ENCODE measurements around the gene ITPRID2. TPM values are rescaled to one million over a fixed set of nuclear protein-coding genes. Genes with fewer than 3 reads are reported as not detected.

The ITPRID2 gene
- total and polyA plus RNA-seq, 2 of the 13 experiments (the other 11 are each of a cell fraction or from before 2014, with no cell fraction given) = 44.8 to 62.3 TPM

DNA sequence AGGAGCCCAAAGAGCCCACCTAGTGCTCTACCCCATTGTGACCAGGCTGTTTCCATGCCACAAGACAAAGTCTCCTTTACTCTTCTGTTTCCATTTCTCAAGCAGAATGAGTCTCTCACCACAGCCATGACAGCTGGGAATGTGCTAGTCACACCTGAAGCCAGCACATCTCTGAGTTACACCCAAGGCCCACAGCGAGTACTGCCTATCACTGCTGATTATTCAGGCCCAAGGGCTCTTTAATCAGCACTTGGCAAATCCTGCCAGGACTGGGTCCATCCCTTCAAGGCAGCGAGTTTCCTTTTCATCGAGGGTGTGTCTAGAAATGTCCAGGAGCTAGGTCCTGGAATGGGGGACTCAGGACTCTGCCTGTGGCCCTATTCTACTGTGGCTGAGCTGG lies 79.5 kb downstream of the ITPRID2 start:
- no peaks in the 10 kb centered on the region for H3K9me3 ChIP-seq (ENCODE audit: low read length)
- CTCF ChIA-PET (ENCODE audit: low intra/inter-chr PET ratio, low total read pairs) = no interaction called here
- no TSS peak for BruUV-seq (replicated peaks)
- H4K20me1 ChIP-seq (ENCODE audit: insufficient read depth, low read length) = no peaks in the 10 kb centered on the region
- 53% methylated on average over 3 of the region's 3 CpGs for WGBS (ENCODE audit: low lambda C conversion rate)
- no peaks in the 10 kb centered on the region for H3K36me3 ChIP-seq (replicated peaks in 1 of 2; ENCODE audit: control insufficient read depth in 1 of 2, insufficient read depth in 2 of 2, low read length in 2 of 2)
- ATAC-seq = no peak; the same call in 2 of the 3 replicates
- no peak overlapping the region for H3K9ac ChIP-seq (ENCODE audit: insufficient read depth, low read depth, low read length)
- no peak overlapping the region for H3K27ac ChIP-seq (ENCODE audit: extremely low read length, insufficient read depth, low read length)
- FAIRE-seq = no peak
- TF ChIP-seq CC2D1A (CRISPR knock-in tag; IDR thresholded peaks at IDR 0.05) = no peak
- no peak overlapping the region for H3K4me2 ChIP-seq (ENCODE audit: low read depth, low read length)
- no peak overlapping the region for H3K4me3 ChIP-seq (replicated peaks in 1 of 3; ENCODE audit: insufficient read depth in 1 of 3, low read depth in 2 of 3, low read length in 3 of 3)
- H3K27me3 ChIP-seq (ENCODE audit: control insufficient read depth in 1 of 2, insufficient read depth in 2 of 2, low read length in 2 of 2) = no peaks in the 10 kb centered on the region
- in situ Hi-C loops (cut with HindIII; ENCODE audit: extremely low pct_ligation_motif_present, low pct_unique_long_range_greater_than_20kb) (no loop called here), intact Hi-C loops (cut with micrococcal nuclease; ENCODE audit: unreplicated experiment) (no loop called here)
- no peaks in the 10 kb centered on the region for H3K79me2 ChIP-seq (ENCODE audit: insufficient read depth, low read length)
- H3K4me1 ChIP-seq (ENCODE audit: insufficient read depth, low read length) = peaks cover 12% of the 10 kb centered on the region
- H2AFZ ChIP-seq (ENCODE audit: low read length) = no peak overlapping the region
- POLR2A ChIA-PET = no interaction called here
- DNase-seq (ENCODE audit: low spot score) = no peak

- Histone ChIP-seq H3K9me3 (ENCODE audit: low read length) (no peaks in the 10 kb centered on the region), H2AFZ (ENCODE audit: low read length) (no peak overlapping the region), H3K9ac (ENCODE audit: insufficient read depth, low read depth, low read length) (no peak overlapping the region), H4K20me1 (ENCODE audit: insufficient read depth, low read length) (no peaks in the 10 kb centered on the region), H3K27me3 (ENCODE audit: control insufficient read depth in 1 of 2, insufficient read depth in 2 of 2, low read length in 2 of 2) (no peaks in the 10 kb centered on the region), H3K4me2 (ENCODE audit: low read depth, low read length) (no peak overlapping the region), H3K79me2 (ENCODE audit: insufficient read depth, low read length) (no peaks in the 10 kb centered on the region), H3K4me3 (replicated peaks in 1 of 3; ENCODE audit: insufficient read depth in 1 of 3, low read depth in 2 of 3, low read length in 3 of 3) (no peak overlapping the region), H3K4me1 (ENCODE audit: insufficient read depth, low read length) (peaks cover 12% of the 10 kb centered on the region), H3K27ac (ENCODE audit: extremely low read length, insufficient read depth, low read length) (no peak overlapping the region), H3K36me3 (replicated peaks in 1 of 2; ENCODE audit: control insufficient read depth in 1 of 2, insufficient read depth in 2 of 2, low read length in 2 of 2) (no peaks in the 10 kb centered on the region)
- FAIRE-seq (no peak), ATAC-seq (no peak), DNase-seq (ENCODE audit: low spot score) (no peak)
- 46% methylated on average over 5 of the region's 5 CpGs for WGBS (ENCODE audit: low lambda C conversion rate)
- intact Hi-C loops (cut with micrococcal nuclease; ENCODE audit: unreplicated experiment) = no loop called here
- ChIA-PET CTCF (ENCODE audit: low intra/inter-chr PET ratio, low total read pairs) (no interaction called here), POLR2A (no interaction called here)
- in situ Hi-C loops (cut with HindIII; ENCODE audit: extremely low pct_ligation_motif_present, low pct_unique_long_range_greater_than_20kb) = no loop called here
- no TSS peak for BruUV-seq (replicated peaks)
- TF ChIP-seq ZBED4 (CRISPR knock-in tag; IDR thresholded peaks at IDR 0.05; ENCODE audit: borderline replicate concordance) (no peak), RCOR2 (CRISPR knock-in tag; IDR thresholded peaks at IDR 0.05) (no peak), ZNF230 (CRISPR knock-in tag; IDR thresholded peaks at IDR 0.05) (no peak), ZFX (CRISPR knock-in tag; IDR thresholded peaks at IDR 0.05; ENCODE audit: low read depth) (no peak), CEBPZ (IDR thresholded peaks at IDR 0.05; ENCODE audit: low read length) (no peak), SKI (IDR thresholded peaks at IDR 0.05; ENCODE audit: partially characterized antibody) (no peak), ELF3 (CRISPR knock-in tag; IDR thresholded peaks at IDR 0.05) (no peak), ZNF138 (CRISPR knock-in tag; IDR thresholded peaks at IDR 0.05; ENCODE audit: low read depth) (no peak), NFE2L2 (IDR thresholded peaks at IDR 0.05; ENCODE audit: low read length) (no peak), ZKSCAN1 (IDR thresholded peaks at IDR 0.05; ENCODE audit: low read length) (no peak), TBX3 (IDR thresholded peaks at IDR 0.05; ENCODE audit: borderline replicate concordance) (no peak)
These were observed 81.1 kb downstream of the ITPRID2 start for GRCh38 chr2:181972431-181973170.
